HG03139 (cell line): ENCODE data around the gene CLIP3.

Experiments used
- ATAC-seq: cut with Tn5 transposase; IDR thresholded peaks from one replicate; pipeline ENCODE4 v1.9.1; 2021; ENCODE audit not compliant: unreplicated experiment

CLIP3 gene

DNA sequence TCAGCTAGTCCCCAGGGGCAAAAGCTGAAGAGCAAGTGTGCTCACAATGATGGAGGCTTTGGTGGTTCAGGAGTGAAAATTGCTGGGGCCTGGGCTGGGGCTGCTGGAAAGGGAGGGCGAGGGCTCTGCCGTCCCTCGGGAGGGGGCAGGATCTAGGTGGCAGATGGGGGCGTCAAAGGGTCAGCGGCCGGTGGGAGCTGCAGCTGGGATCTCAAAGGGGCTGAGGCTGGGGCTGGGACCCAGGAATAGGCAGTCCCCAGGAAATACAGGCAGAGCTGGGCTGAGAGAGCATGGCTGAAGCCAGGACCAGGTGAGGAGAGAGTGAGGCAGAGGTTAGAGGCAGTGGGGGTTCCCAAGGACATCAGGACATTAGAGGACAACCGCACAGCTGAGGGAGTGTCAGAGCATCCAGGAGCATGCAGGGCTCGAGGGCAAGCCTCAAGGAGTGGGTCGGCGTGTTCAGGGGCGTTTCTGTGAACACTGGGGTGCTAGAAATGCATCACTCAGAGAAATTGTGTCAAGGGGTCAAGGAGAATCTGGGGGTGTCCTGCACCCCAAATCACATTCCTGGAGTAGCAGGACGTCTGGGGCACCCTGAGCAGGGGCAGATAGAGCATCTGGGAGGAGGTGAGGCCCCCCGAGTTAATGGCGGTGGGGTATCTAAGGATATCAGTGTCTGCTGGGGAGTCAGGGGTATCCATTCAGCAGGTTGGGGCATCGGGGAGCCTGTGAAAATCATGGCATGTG, 22.9 kb downstream of the CLIP3 start:
- no peak for ATAC-seq

DNA sequence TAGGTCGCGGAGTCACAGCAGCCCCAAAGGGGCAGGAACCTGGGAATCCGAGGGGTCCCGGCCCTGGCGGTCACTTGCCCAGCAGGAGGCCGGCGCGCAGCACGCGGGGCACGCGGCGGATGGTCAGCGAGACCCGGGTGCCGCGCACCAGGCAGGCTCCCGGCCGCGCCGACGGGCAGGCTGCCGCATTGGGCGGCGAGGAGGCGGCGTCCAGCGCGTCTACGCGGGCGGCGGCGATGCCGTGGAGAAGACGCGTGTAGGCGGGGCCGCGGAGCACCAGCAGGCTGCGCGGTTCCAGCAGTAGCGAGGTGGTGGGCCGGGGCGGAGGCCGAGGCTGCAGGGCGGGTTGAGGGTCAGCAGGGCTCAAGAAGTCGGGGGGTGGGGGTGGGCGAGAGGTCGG, 23.5 kb downstream of the CLIP3 start:
- ATAC-seq, result no peak

DNA sequence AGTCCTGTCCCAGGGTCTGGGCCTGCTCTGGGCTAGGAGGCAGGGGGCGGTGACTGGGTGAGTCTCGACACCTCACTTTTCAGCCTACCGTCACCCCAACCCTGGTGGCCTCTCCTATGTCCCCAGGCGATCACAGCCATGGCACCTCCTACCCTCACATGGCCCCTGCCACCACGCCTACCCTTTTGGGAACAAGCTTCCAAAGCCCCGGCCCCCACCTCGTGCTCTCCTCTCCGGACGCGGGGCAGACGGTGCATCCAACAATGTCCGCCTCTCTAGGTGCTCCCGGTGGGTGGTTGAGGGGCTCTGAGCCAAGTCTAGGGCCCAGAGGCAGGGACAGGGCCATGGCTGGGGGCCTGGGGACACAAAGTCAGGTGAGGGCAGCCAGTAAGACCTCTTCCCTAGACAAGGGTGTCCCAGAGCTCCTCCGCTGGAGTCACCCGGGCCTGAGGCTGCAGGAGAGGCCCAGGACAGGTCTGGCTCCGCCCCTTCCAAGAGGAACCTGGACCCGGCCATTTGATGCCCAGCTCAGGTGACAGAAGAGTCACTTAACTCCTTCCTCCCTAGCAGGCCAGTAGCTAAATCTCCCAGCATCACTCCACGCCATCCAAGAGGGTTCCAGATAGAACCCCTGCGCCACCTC, 24.2 kb downstream of the CLIP3 start, which contains the start of gene SYNE4:
TSS of gene SYNE4 (minus strand) at position 478 of the 643 bp plus-strand sequence. CDS start at position 346, 132 bp downstream.
- no peak for ATAC-seq

DNA sequence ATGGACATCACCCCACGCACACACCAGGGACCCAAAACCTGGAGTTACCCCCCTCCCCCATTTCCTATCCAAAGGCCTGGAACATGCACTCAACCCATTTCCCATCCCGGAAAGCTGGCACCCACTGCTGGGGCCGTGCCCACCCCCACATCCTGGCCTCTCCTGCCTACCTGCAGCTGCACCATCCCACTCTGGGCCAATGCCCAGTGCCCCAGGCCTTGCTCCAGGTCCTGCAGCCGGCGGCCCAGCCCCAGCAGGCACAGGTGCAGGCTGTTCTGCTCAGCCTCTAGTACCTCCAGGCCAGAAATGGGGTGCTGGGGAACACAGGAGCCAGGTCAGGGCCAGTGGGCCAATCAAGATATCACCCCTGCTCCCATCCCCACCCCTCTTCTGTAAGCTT, 25.7 kb downstream of the CLIP3 start:
- ATAC-seq, result no peak

DNA sequence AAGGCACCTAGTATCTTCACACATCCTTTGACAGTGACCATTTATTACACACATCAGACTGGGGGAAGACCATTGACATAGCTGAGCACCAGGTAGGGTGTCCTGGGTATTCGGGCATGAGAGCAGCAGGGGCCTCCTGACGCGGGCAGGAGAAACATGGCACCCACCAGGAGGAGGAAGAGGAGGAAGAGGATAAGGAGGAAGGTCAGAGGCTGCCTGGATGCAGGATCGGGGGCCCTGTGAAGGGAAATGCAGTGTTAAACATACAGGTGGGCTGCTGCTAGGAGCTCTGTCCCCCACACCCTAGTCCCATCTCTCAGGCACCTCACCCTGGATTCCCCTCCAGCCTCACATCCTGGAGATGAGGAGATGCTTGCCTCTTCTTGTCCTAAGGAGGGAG, 29.4 kb downstream of the CLIP3 start:
- ATAC-seq, result no peak

DNA sequence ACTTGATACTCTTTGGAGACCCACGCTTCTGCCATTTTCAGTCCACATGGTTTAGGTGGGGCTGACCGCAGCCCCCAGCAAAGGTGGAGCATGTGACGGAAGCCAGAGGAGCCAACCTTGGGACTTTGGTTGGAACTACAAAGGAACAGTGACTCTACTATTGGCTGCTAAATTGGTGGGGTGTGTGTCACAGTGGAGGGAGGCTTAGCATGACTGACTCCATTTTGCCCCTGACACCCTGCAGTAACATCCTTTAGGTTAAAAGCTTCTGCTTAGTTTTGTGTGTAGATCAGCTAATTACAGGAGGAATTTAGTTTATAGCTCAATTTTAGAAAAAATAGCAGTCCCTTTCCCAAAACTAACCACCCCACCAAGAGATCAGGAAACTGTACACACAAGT, 31.1 kb downstream of the CLIP3 start:
- no peak for ATAC-seq

DNA sequence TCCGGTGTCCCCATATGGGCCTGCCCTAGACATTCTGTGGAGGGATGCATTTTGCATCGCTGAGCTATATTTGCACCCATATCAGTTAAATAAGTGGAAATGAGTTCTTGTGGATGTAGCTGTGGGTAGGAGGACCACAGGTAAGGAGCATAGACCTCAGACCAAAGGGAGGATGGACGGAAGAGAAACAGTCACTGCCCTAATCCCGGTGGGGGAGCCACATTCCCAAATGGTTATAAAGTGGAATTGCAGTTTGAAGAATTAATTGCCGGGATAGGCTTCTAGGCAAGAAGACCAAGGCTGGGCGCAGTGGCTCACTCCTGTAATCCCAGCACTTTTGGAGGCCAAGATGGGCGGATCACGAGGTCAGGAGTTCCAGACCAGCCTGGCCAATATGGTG, 35.9 kb downstream of the CLIP3 start:
- ATAC-seq, result no peak

DNA sequence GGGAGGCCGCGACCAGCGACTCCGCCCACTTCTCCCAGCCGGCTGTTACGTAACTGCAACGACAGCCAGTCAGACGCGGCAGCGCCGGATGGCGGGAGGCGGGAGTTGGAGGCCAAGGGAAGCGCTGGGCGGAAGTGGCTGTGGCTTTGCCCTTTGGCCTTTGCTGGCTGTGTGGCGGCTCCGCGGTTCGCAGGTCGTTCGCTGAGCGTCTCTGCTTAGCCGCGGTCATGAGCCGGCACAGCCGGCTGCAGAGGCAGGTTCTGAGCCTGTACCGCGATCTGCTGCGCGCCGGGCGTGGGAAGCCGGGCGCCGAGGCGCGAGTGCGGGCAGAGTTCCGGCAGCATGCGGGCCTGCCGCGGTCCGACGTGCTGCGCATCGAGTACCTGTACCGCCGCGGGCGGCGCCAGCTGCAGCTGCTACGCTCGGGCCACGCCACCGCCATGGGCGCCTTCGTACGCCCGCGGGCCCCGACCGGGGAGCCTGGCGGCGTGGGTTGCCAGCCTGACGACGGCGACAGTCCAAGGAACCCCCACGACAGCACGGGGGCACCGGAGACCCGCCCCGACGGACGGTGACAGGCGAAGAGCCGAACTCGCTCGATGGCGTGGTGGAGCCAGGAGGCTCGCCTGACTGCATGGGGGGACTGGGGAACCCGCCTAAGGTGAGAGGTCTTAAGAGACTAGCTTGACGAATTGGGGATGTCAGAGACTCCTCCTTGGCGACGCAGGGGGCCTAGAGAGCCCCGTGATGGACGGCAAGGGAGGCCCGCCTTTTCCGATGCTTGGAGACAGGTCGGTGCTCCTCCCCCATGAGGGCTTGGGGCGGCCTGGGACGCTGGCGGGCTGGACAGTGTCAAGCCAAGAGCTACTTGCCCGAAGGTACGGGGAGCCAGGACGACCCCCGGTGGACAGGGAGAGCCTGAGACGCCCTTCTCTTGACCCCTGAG, 37.4 kb downstream of the CLIP3 start, which contains the start of gene SDHAF1:
TSS of gene SDHAF1 (plus strand) at position 141 of the 946 bp plus-strand sequence. CDS start at position 228, 87 bp downstream.
- ATAC-seq, result peak; percentile 74

DNA sequence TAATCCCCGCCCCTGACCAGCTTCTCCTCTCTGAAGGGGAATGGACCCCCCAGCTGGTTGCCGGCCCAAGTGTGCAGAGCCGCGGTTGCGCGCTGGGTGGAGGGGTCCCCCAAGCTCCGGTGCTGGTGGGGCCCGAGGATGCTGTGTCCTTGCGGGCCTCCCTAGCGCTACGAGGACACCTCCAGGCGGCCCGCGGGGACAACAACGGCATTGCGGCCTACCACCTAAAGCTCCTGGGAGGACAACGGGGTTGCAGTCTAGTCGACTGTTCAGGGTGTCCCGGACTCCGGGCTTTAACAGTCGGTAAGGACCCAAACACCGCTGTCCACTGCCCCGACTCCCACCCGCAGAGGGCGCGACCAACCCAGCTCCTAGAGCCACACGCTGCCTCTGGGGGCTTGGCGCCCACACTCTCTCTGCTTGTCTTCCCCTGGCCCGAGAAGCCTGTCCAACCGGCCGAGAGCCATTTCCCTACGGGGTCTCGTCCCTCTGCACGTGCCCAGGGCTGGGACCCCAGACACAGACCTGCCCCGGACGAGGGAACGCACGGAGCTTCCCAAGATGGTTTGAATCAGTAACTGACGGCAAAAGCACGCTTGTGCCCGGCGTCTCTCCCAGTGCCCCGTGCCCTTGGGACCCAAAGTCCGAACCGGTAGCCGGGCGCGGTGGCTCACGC, 38.6 kb downstream of the CLIP3 start:
- ATAC-seq, result no peak

DNA sequence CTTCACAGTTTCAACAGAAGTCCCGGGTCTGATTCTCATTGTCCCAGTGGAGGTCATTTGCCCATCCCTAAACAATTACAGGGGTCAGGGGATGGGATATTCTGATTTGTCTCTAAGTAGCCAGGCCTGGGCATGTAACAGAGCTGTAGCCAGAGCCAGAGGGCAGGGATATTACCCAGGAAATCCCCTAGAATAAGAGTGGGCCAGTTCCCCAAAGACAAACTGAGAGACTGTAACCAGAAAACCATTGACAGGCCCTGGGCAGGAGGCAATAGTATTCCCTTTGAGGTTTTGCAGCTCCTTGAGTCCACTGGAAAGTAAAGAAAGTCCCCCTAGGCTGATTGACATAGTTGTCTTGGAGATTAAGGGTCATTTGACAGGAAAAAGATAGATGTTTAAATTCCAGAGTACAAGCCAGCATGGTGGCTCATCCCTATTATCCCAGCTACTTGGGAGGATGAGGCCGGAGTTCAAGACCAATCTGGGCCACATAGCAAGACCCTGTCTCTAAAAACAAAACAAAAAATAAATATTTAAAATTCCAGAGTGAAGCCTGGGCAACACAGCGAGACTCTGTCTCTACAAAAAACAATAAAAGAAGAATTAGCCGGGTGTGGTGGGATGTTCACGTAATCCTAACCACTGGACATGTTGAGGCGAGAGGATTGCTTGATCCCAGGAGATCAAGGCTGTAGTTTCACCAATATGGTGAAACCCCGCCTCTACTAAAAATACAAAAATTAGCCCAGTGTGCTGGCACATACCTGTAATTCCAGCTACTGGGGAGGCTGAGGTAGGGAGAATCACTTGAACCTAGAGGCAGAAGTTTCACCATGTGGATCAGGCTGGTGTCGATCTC, 39.5 kb downstream of the CLIP3 start:
- no peak for ATAC-seq

DNA sequence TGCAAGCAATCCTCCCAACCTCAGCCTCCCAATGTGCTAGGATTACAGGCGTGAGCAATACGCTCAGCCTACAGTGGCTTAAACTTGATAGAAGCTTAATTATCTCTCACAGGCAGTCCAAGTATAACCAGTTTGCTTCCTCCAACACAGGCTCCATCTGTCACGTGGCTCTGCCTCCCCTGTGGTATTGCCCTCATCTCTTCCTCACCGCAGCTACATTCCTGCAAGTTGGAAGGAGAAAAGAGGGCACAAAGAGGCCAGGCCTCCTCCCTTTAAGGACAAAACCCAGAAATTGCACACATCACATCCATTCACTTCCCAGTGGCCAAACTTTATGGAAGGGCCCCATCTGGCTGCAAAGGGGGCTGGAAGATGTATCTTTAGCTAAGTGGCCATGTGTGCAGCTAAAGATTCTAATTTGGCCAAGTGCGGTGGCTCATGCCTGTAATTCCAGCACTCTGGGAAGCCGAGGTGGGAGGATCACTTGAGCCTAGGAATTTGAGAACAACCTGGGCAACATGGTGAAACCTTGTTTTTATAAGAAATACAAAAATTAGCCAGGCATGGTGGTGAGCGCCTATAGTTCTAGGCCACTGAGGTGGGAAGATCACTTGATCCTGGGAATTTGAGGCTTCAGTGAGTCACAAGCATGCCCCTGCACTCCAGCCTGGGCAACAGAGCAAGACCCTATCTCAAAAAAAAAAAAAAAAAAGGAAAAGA, 40.8 kb downstream of the CLIP3 start:
- ATAC-seq, result no peak

DNA sequence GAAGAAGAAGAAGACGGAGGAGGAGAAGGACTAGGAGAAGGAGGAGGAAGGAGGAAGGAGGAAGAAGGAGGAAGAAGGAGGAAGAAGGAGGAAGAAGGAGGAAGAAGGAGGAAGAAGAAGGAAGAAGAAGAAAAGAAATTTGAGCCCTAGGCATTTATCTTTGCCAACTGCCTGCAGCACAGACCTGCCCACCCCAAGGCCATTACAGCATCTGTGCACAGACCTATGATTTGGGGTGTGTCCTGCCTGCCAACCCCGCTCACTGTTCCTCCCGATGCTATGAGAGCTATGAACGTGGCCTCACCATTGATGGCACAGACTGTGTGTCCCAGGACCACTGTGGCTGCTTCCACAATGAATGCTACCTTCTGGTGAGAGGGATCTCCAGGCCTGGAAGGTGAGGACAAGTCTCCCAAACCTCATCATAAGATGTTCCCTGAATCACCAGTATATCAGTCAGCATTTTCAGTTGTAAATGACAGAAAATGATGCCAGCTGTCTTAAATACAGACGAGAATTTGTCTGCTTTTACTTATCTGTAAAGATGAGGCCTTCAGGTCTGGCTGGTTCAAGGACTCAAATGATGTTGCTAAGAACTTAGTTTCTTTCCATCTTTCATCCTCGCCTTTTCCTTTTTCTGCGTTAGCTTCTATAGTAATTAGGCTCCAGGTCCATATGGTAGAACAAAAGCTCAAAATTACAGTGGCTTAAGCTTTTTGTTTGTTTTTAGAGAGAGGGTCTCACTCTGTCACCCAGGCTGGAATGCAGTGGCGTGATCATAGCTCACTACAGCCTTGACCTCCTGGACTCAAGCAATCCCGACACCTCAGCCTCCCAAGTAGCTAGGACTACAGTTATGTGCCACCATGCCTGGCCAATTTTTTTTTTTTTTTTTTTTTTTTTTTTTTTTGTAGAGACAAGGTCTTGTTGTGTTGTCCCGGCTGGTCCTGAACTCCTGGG, 41.6 kb downstream of the CLIP3 start:
- no peak for ATAC-seq

DNA sequence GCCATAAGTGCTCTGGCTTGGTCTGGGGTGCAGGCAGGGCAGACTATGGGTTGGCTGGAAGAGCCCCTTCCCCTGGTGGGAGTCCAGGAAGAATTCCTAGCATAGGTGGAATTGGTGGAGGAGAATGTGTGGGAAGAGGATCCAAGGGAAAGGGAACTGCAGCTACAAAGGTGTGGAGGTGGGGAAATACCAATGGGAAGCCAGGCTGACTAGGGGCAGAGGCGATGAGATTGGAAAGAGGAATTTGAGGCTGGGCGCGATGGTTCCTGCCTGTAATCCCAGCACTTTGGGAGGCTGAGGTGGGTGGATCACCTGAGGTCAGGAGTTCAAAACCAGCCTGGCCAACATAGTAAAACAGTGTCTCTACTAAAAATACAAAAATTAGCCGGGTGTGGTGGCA, 42.5 kb downstream of the CLIP3 start:
- no peak for ATAC-seq

DNA sequence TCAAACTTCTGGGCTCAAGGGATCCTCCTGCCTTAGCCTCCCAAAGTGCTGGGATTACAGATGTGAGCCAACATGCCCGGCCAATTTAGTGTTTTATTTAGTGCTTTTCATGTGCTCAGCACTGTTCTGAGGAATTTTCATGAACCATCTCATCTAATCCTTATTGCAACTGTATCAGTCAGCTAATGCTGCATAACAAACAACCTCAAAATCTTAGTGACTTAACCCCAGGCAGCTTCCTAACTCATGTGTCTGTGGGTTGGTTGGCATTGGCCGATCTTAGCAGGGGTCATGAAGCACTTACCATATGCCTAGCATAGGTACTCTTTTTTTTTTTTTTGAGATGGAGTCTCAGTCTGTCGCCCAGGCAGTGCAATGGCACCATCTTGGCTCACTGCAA, 43.8 kb downstream of the CLIP3 start:
- no peak for ATAC-seq

DNA sequence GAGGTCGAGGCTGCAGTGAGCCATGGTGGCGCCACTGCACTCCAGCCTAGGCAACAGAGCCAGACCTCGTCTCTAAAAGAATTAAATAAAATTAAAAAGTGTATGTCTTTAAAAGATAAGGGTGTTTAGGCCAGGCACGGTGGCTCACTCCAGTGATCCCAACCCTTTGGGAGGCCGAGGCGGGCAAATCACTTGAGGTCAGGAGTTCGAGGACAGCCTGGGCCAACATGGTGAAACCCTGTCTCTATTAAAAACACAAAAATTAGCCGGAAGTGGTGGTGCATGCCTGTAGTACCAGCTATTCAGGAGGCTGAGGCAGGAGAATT, 45.1 kb downstream of the CLIP3 start:
- no peak for ATAC-seq

DNA sequence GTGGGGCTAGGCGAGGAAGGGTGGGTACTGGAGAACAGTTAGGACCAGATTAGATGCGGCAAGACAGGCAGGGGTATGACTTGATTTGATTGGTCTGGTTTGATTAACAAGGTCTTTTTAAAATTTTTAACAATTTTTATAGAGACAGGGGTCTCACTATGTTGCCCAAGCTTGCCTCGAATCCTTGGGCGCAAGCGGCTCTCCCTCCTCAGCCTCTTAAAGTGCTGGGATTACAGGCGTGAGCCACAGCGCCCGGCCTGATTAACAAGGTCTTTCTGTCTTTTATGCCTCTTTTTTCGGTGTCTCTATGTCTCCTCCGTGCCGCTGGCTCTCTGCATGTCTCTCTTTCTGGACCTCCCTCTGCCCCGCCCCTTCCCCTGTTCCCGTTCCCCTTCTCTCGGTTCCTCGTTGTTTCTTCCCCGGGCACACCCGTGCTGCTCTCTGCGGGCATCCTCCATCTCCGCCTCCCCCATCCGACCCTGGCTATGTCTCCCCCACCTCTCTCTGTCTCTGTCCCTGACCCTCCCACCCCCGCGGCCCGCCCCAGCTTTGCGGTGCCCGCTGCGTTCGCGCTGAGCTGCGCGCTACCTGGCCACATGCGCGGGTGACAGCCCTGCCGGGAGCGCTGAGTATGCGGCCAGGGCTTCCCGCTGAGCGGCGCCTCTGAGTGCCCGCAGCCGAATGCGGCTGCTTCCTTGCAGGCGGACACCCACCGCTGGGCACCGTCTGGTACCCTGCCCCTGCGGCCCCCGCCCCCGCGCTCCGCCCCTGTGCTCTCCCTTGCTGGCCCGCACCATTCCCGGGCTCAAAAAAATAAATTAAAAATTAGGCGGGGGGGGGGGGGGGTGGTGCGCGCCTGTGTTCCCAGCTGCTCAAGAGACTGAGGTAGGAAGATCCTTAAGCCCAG, 45.8 kb downstream of the CLIP3 start:
- no peak for ATAC-seq

DNA sequence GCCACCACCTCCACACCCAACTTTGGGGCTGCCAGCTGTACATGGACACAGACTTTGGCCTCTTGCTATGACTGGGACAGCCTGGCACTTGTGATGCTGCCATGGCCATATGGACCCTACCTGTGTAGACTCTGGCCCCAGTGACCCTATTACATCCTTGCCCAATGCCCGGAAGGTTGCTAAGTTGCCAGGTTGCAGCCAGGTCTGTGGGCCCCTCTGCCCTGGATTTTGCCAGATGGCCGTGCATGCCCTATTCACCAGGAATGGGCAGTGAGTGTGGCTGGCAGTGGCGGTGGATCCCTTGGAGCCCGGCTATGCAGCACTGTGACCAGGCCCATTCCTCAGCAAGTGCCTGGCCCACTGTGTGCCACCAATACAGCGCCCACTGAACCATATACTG, 46.6 kb downstream of the CLIP3 start:
- no peak for ATAC-seq
